Measurements from ENCODE around the gene SEC16A. TPM values are rescaled to one million over a fixed set of nuclear protein-coding genes. Genes with fewer than 3 reads are reported as not detected.
"Not testable (repeated sequence)": the region's sequence is repeated elsewhere in the genome, so short reads cannot be mapped to it uniquely, and the experiment has no call there.

SEC16A gene
- total and polyA plus RNA-seq, 5 donors from 2014 or later = 17.7 to 74.4 (median 21.3) TPM

DNA sequence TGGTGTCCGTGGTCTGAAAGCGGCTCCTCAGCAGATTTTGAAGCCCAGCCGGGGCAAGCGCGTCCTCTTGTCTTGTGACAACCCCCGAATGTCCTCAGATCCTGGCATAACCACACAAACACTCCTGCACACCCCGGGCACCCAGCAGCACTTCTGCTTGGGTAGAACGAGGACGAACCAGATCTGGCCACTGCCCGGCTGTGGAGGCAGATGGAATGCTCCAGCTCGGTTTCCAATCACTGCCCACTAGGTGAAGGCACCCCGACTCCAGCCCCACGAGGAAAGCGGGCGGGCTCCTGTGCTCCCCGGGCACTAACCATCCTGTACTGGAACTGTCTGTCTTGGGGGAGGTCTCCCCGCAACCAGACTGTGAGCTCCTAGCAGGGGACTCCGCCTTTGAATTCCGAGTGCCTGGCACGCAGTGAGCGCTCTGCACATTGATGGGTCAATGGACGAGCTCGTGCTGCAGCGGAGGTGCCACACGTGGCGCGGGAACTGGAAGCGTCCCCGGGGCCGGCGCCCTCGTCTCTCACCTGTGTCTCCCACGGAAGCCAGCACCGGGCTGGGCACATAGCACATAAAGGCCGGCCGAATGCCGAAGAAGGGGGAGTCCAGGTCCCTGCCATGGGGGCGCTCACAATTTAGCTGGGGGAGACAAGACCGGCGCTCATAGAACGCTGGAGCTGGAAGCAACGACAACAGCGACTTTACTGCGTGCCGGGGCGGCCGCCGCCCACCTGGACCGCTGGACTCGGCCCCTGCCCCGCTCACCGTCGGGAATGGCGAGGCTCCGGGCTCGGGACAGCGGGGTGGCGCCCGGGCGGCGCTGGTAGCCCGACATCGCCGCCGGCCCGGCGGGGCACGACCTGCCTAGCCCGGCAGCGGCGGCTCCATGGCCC is 73.0 kb downstream of the SEC16A start:
- Mint-ChIP-seq H3K4me3 (peak overlapping the region; percentile 88 to 94 (median 92)), H3K9me3 (no peaks in the 10 kb centered on the region), H3K27ac (peak overlapping the region; percentile 76 to 95 (median 79)), H3K4me1 (peaks cover 0 to 63% (median 35%) of the 10 kb centered on the region in 4 donors), H3K27me3 (no peaks in the 10 kb centered on the region), H3K36me3 (peaks cover 26% of the 10 kb centered on the region)
- peaks cover 38% of the 10 kb centered on the region for H3K4me1 ChIP-seq (ENCODE audit: control insufficient read depth, insufficient read depth, low read length, poor library complexity, severe bottlenecking)
- peak overlapping the region; percentile 70 for H3K27ac ChIP-seq (ENCODE audit: insufficient read depth, low read length, poor library complexity, severe bottlenecking)
- H3K36me3 ChIP-seq (ENCODE audit: control insufficient read depth, insufficient read depth, low read length) = peaks cover 33% of the 10 kb centered on the region
- no peaks in the 10 kb centered on the region for H3K27me3 ChIP-seq (ENCODE audit: control insufficient read depth, insufficient read depth, low read length)
- DNase-seq = peak in 2 of 3 donors; percentile 31 to 44
- ATAC-seq (ENCODE audit: low read depth in 2 of 2) = peak; percentile 19 to 33
- no peaks in the 10 kb centered on the region for H3K9me3 ChIP-seq (ENCODE audit: control insufficient read depth in 2 of 2, low read length in 2 of 2)
- H3K4me3 ChIP-seq (ENCODE audit: low read depth, low read length) = peak overlapping the region; percentile 51

GRCh38 chr9:136407911-136408310 is 74.9 kb downstream of the SEC16A start:
- H3K4me3 Mint-ChIP-seq = peak overlapping the region in 3 of 4 donors; percentile 48 to 74 (median 59)

DNA sequence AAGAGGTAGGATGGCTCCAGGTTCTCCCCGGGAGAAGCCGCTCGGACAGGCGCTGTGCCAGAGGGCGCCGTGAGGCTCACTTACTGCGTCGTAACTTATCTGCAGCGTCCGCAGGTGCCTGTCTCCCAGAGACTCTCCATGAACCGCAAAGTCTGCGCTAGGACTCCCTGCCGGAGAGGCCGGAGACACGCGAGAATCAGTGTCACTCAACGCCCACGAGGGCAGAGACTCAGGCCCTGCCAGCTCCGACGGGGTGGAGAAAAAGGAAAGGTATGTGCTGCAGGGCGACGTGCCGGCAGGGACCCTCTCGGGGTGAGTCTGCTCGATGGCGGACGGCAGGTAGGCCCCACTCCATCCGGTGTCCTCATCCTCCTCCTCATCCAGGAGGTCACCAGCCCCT is 75.8 kb downstream of the SEC16A start:
- H3K27me3 Mint-ChIP-seq; H3K27me3 ChIP-seq (ENCODE audit: control insufficient read depth, insufficient read depth, low read length); DNase-seq; H3K27ac Mint-ChIP-seq; H3K9me3 ChIP-seq (ENCODE audit: control insufficient read depth in 2 of 2, low read length in 2 of 2); H3K9me3 Mint-ChIP-seq; H3K27ac ChIP-seq (ENCODE audit: insufficient read depth, low read length, poor library complexity, severe bottlenecking); ATAC-seq (ENCODE audit: low read depth in 2 of 2); H3K4me3 ChIP-seq (ENCODE audit: low read depth, low read length); H3K36me3 ChIP-seq (ENCODE audit: control insufficient read depth, insufficient read depth, low read length): not testable (repeated sequence)
- H3K4me1 Mint-ChIP-seq = peaks cover 9 to 74% (median 45%) of the 10 kb centered on the region in 4 donors
- H3K36me3 Mint-ChIP-seq = peaks cover 13% of the 10 kb centered on the region
- H3K4me3 Mint-ChIP-seq = peak overlapping the region in 1 of 4 donors; percentile 74
- peaks cover 59% of the 10 kb centered on the region for H3K4me1 ChIP-seq (ENCODE audit: control insufficient read depth, insufficient read depth, low read length, poor library complexity, severe bottlenecking)

More at GRCh38 chr9:136407911-136408310, 74.9 kb downstream of the SEC16A start:
- H3K4me1 ChIP-seq (ENCODE audit: control insufficient read depth, insufficient read depth, low read length, poor library complexity, severe bottlenecking) = peaks cover 57% of the 10 kb centered on the region
- H3K9me3 ChIP-seq (ENCODE audit: control insufficient read depth in 2 of 2, low read length in 2 of 2) = no peaks in the 10 kb centered on the region
- Mint-ChIP-seq H3K9me3 (no peaks in the 10 kb centered on the region), H3K27ac (peak overlapping the region in 1 of 3 donors; percentile 25), H3K36me3 (peaks cover 16% of the 10 kb centered on the region), H3K4me1 (peaks cover 9 to 71% (median 45%) of the 10 kb centered on the region in 4 donors), H3K27me3 (no peaks in the 10 kb centered on the region)
- no peak overlapping the region for H3K27ac ChIP-seq (ENCODE audit: insufficient read depth, low read length, poor library complexity, severe bottlenecking)
- H3K27me3 ChIP-seq (ENCODE audit: control insufficient read depth, insufficient read depth, low read length) = no peaks in the 10 kb centered on the region
- no peak for DNase-seq
- no peak overlapping the region for H3K4me3 ChIP-seq (ENCODE audit: low read depth, low read length)
- ATAC-seq (ENCODE audit: low read depth in 2 of 2) = no peak
- peaks cover 14% of the 10 kb centered on the region for H3K36me3 ChIP-seq (ENCODE audit: control insufficient read depth, insufficient read depth, low read length)

DNA sequence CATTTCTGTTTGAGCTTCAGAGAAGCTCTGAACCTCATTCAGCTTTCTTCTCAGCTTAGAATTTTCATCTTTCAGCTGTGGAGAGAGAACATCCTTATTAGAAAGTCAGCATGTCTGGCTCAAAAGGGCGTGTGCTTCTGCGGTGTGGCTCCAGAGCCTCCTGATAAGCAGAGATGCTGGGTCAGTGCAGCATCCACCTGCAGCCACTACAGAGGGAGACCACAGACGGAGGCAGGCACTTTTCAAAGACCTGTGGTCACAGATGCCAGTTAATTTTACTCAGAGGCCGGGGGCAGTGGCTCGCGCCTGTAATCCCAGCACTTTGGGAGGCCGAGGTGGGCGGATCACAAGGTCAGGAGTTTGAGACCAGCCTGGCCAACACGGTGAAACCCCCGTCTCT is 76.9 kb downstream of the SEC16A start:
- peak overlapping the region in 1 of 3 donors; percentile 90 for H3K27ac Mint-ChIP-seq
- H3K27me3 ChIP-seq (ENCODE audit: control insufficient read depth, insufficient read depth, low read length); H3K4me3 ChIP-seq (ENCODE audit: low read depth, low read length); H3K36me3 ChIP-seq (ENCODE audit: control insufficient read depth, insufficient read depth, low read length); DNase-seq; ATAC-seq (ENCODE audit: low read depth in 2 of 2); H3K9me3 Mint-ChIP-seq; H3K27me3 Mint-ChIP-seq; H3K9me3 ChIP-seq (ENCODE audit: control insufficient read depth in 2 of 2, low read length in 2 of 2): not testable (repeated sequence)
- Histone ChIP-seq H3K27ac (ENCODE audit: insufficient read depth, low read length, poor library complexity, severe bottlenecking) (peak overlapping the region; percentile 85), H3K4me1 (ENCODE audit: control insufficient read depth, insufficient read depth, low read length, poor library complexity, severe bottlenecking) (peaks cover 48% of the 10 kb centered on the region)
- H3K4me3 Mint-ChIP-seq = peak overlapping the region in 2 of 4 donors; percentile 27 to 90
- peaks cover 11% of the 10 kb centered on the region for H3K36me3 Mint-ChIP-seq
- peaks cover 9 to 66% (median 36%) of the 10 kb centered on the region in 4 donors for H3K4me1 Mint-ChIP-seq

- DNase-seq (no peak), ATAC-seq (ENCODE audit: low read depth in 2 of 2) (no peak)
- Mint-ChIP-seq H3K4me3 (peak overlapping the region in 2 of 4 donors; percentile 16 to 90), H3K36me3 (peaks cover 11% of the 10 kb centered on the region), H3K4me1 (peaks cover 9 to 66% (median 35%) of the 10 kb centered on the region in 4 donors), H3K9me3 (no peaks in the 10 kb centered on the region), H3K27ac (peak overlapping the region in 1 of 3 donors; percentile 90), H3K27me3 (no peaks in the 10 kb centered on the region)
- H3K36me3 ChIP-seq (ENCODE audit: control insufficient read depth, insufficient read depth, low read length) = peaks cover 10% of the 10 kb centered on the region
- H3K4me1 ChIP-seq (ENCODE audit: control insufficient read depth, insufficient read depth, low read length, poor library complexity, severe bottlenecking) = peaks cover 49% of the 10 kb centered on the region
- no peaks in the 10 kb centered on the region for H3K9me3 ChIP-seq (ENCODE audit: control insufficient read depth in 2 of 2, low read length in 2 of 2)
- peak overlapping the region; percentile 85 for H3K27ac ChIP-seq (ENCODE audit: insufficient read depth, low read length, poor library complexity, severe bottlenecking)
- no peaks in the 10 kb centered on the region for H3K27me3 ChIP-seq (ENCODE audit: control insufficient read depth, insufficient read depth, low read length)
- H3K4me3 ChIP-seq (ENCODE audit: low read depth, low read length) = no peak overlapping the region
Measured at GRCh38 chr9:136405481-136405880, 77.4 kb downstream of the SEC16A start.

DNA sequence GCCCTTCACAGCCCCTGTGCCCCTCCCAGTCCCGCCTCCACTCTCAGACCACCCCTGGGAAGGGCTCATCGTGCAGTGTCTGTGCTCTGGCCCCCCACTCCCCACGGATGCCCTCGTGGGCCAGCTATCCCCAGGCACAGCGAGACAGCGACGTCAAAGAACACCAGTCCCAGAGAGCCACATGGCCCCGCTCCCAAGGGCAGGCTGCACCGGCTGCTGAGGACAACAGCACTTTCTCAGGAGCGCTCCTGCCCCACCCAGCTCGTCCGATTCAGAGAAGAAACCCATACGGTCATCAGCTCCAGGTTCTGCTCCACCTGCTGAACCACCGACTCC is 78.1 kb downstream of the SEC16A start:
- H3K4me3 ChIP-seq (ENCODE audit: low read depth, low read length) = peak overlapping the region; percentile 55
- peaks cover 51% of the 10 kb centered on the region for H3K4me1 ChIP-seq (ENCODE audit: control insufficient read depth, insufficient read depth, low read length, poor library complexity, severe bottlenecking)
- peaks cover 10% of the 10 kb centered on the region for H3K36me3 ChIP-seq (ENCODE audit: control insufficient read depth, insufficient read depth, low read length)
- H3K9me3 Mint-ChIP-seq = no peaks in the 10 kb centered on the region
- H3K4me3 Mint-ChIP-seq = peak overlapping the region; percentile 16 to 90 (median 76)
- H3K4me1 Mint-ChIP-seq = peaks cover 9 to 65% (median 35%) of the 10 kb centered on the region in 4 donors
- H3K9me3 ChIP-seq (ENCODE audit: control insufficient read depth in 2 of 2, low read length in 2 of 2) = no peaks in the 10 kb centered on the region
- H3K27me3 Mint-ChIP-seq = no peaks in the 10 kb centered on the region
- ATAC-seq (ENCODE audit: low read depth in 2 of 2) = no peak
- H3K36me3 Mint-ChIP-seq = peaks cover 11% of the 10 kb centered on the region
- H3K27ac ChIP-seq (ENCODE audit: insufficient read depth, low read length, poor library complexity, severe bottlenecking) = peak overlapping the region; percentile 85
- H3K27ac Mint-ChIP-seq = peak overlapping the region; percentile 58 to 90 (median 90)
- DNase-seq = no peak
- no peaks in the 10 kb centered on the region for H3K27me3 ChIP-seq (ENCODE audit: control insufficient read depth, insufficient read depth, low read length)

GRCh38 chr9:136403915-136404800 is 78.7 kb downstream of the SEC16A start:
- no peak for ATAC-seq (ENCODE audit: low read depth in 2 of 2)
- Histone ChIP-seq H3K4me3 (ENCODE audit: low read depth, low read length) (peak overlapping the region; percentile 55), H3K27ac (ENCODE audit: insufficient read depth, low read length, poor library complexity, severe bottlenecking) (peak overlapping the region; percentile 85), H3K36me3 (ENCODE audit: control insufficient read depth, insufficient read depth, low read length) (peaks cover 10% of the 10 kb centered on the region), H3K27me3 (ENCODE audit: control insufficient read depth, insufficient read depth, low read length) (no peaks in the 10 kb centered on the region), H3K4me1 (ENCODE audit: control insufficient read depth, insufficient read depth, low read length, poor library complexity, severe bottlenecking) (peaks cover 50% of the 10 kb centered on the region), H3K9me3 (ENCODE audit: control insufficient read depth in 2 of 2, low read length in 2 of 2) (no peaks in the 10 kb centered on the region)
- H3K9me3 Mint-ChIP-seq = no peaks in the 10 kb centered on the region
- H3K4me1 Mint-ChIP-seq = peaks cover 9 to 62% (median 35%) of the 10 kb centered on the region in 4 donors
- H3K36me3 Mint-ChIP-seq = peaks cover 11% of the 10 kb centered on the region
- no peaks in the 10 kb centered on the region for H3K27me3 Mint-ChIP-seq
- peak overlapping the region; percentile 87 to 90 (median 90) for H3K27ac Mint-ChIP-seq
- peak; percentile 35 to 72 (median 39) for DNase-seq
- H3K4me3 Mint-ChIP-seq = peak overlapping the region; percentile 76 to 94 (median 83)

Data from CD4-positive, CD25-positive, alpha-beta regulatory T cell (primary cell).